Endothelial cell of umbilical vein (primary cell): Measurements from ENCODE around the gene FANCE.
A peak's percentile ranks its signal among the peaks of the same experiment; 100 is the strongest.

Experiments used
- CTCF ChIP-seq, 2 donors: IDR thresholded peaks; 1 replicate in 1 of 2; 2 replicates in 1 of 2; pipeline ENCODE4 v1.5.1; 2011; ENCODE audit warnings: low read length in 2 of 2, mild to moderate bottlenecking in 2 of 2, moderate library complexity in 2 of 2, control low read depth in 1 of 2, inconsistent platforms in 1 of 2, low read depth in 1 of 2; ENCODE audit not compliant: insufficient read depth in 1 of 2; ENCODE audit errors: extremely low read depth in 1 of 2
- EZH2 ChIP-seq: IDR thresholded peaks from 2 replicates; pipeline ENCODE4 v1.6.1; 2012; ENCODE audit warnings: borderline replicate concordance, low read depth, mild to moderate bottlenecking, moderate library complexity, low read length, inconsistent platforms; ENCODE audit not compliant: severe bottlenecking
- FOS ChIP-seq: IDR thresholded peaks from 2 replicates; pipeline ENCODE4 v1.6.1; 2011; ENCODE audit warnings: mild to moderate bottlenecking, low read length, moderate library complexity, borderline replicate concordance; ENCODE audit not compliant: insufficient read depth
- JUN ChIP-seq: IDR thresholded peaks from 2 replicates; pipeline ENCODE4 v1.6.1; 2011; ENCODE audit warnings: borderline replicate concordance, low read depth; ENCODE audit not compliant: insufficient read length, insufficient read depth
- MYC ChIP-seq: IDR thresholded peaks from one replicate; pipeline ENCODE4 v1.6.1; 2011; ENCODE audit warnings: mild to moderate bottlenecking, low read depth, low read length
- POLR2A ChIP-seq: IDR thresholded peaks from 2 replicates; pipeline ENCODE4 v1.6.1; 2012; ENCODE audit warnings: low read depth, mild to moderate bottlenecking, control low read depth, low read length
- POLR2AphosphoS5 ChIP-seq: IDR thresholded peaks from 2 replicates; pipeline ENCODE4 v1.6.1; 2012; ENCODE audit warnings: low read depth, mild to moderate bottlenecking, control low read depth, low read length, moderate library complexity; ENCODE audit not compliant: insufficient read depth
- TF ChIP-seq, protein P1 (sequence below): IDR thresholded peaks from 2 replicates; pipeline ENCODE4 v1.6.1; 2011; ENCODE audit not compliant: insufficient read depth, insufficient read length

DNA sequence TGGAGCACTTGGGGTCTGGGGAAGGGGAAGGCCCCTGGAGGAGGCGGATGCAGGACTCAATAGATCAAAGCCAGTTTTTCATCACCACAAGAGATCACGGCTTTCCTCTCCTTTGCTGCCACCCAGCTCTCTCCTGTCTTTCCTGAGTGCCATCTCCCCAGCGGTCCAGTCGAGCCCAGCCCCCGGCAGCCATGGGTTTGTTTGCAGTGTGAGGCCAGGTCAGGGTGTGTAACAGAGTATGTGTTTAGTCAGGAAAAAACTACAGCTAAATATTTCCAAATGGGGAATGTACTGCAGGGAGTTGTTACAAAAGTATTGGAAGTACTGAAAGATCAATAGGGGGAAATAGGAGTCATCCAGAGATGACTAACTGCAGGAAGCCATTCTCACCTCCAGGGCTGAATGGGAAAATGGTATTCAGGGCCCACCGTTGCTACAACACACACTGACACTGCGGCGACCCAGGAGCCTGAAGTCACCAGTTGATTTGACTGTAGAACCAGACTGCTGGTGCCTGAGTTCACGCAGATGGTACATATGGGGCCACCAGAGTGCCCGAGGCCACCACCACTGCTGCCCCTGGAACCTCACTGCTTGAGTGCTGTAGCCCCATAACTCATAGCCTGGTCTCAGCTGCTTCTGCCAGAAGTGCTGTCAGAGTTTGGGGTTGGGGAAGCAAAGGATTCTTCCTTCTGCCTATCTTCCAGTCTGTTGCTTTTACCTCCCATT is 23.6 kb upstream of the FANCE start:
- TF ChIP-seq POLR2A (no peak), CTCF (IDR thresholded peaks at IDR 0.05; ENCODE audit: extremely low read depth in 1 of 2, insufficient read depth in 1 of 2, low read depth in 1 of 2, low read length in 2 of 2) (no peak), JUN (peak; percentile 71), POLR2AphosphoS5 (peak; percentile 16), EZH2 (no peak), FOS (peak; percentile 54), MYC (no peak)
- TF ChIP-seq, protein P1, sequence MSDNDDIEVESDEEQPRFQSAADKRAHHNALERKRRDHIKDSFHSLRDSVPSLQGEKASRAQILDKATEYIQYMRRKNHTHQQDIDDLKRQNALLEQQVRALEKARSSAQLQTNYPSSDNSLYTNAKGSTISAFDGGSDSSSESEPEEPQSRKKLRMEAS = no peak
